Hippocampal formation (tissue), 2 donors: Measurements from ENCODE around the gene HNRNPL.

Experiments used
- DNase-seq, 2 donors: peaks; one replicate each; lab custom pipeline; 2025; lab: John Stamatoyannopoulos, UW

HNRNPL gene

DNA sequence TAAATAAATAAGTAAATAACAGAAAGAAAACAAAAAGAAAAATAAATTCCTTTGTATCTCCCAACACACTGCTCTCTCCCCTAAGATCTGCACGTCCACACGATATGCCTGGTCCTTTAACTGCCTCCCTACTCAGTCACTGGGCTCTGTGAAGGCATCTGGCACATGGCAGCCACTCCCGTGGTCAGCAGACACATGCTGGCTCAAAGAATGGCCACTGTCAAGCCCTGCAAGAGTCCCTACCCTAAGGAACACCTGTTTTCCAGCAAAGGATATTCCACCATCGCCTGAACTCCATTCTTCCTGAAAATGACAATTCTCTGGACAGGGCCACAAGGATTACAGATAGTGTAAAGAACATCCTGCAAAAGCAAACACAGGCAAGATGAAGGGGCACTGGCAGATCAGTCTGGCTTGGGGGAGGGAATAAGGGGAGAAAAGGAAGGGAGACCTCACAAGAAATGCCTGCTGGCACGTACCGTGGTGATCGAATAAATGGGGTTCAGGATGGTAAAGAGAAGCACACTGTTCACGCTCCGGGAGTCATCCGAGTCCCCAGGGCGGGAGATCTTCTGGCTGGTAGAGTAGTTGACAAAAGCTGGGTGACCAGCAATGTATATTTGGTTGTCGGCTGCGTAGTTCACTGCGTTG, 4.3 kb downstream of the HNRNPL start:
- DNase-seq, result no peak

DNA sequence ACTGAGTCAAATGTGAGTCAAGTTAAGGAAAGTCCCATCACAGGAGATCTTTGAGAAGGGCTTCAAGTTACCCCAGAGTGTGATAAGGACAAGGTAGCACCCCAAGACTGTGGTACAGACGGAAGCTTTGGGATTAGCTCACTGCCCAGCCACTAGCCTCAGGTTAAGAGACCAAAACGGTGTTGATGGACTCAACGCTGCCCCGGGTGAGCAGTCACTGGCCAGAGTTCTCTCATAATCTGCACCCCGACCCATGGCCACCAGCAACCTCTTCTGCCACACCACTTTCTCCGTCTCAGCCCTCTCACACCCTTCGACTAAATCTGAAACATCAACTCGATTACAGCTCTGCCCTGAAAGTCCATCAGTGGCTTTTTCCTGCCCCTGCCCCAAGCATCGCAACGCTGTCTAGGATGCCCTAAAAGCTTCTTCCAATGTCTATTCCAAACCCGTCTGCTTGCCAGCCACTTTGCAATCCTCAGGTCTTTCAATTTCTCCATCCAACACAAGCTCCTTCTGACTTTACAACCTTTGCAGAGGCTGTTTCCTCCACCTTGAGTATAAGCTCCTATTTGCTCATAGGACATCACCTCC, 5.6 kb downstream of the HNRNPL start:
- DNase-seq, result no peak

DNA sequence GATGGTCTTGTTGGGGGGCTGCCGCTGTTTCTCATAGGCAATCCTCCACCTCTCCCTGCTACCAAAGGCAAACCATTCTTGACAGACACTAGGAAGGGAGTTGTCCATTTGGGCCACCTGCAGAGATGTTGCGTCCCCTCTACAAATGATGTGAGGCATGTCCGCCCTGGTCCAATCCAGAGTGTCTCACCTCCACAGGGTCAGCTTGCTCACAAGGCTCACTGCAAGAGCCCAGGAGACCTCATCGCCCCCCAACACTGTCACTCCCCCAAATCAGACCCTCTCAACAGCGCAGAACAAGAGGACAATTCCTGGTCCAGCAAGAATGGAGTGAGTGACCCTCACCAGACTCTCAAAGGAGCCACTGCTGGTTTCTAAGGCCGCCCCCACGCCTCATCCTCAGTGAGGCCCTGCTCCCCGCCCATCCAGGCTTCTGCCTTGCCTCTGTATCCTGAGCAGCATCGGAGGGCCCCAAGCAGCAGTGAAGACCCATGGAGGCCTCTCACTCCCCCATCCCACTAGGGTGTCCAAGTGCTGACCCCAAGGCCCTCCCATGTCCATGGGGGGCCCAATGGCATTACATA, 6.5 kb downstream of the HNRNPL start:
- no peak for DNase-seq

DNA sequence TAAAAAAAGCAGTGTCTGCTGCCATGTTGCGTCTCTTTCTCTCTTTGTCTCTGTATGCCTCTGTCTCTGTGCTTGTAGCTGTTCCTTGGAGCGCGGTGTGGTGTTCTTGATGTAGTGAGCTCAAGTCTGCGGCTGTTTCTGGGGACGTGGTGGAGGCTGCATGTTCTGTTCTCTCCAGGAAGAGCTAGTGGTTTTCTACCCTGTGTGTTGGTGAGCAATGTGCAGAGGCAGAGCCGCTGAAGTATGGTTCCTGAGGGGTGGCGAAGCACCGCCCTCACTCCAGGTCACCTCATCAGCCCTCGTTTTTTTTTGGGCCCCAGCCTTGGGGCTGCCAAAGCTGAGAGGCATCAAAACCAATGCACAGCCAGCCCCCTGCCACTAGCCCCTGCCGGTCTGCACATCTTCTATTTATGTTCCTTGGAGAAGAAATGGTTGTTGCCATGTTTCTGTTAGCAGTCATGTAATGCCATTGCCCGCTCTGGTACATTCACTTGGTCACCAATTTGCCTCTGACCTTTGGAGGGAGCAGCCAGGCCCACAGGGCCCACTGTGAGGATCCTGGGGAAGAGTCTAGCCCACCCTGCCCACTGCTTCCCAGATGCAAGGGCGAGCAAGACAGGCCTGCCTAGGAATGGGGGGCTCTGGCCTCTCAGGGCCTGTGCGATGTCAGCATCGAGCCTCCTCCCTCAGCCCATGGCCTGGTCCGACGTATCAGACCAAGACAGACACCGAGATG, 7.2 kb downstream of the HNRNPL start:
- no peak for DNase-seq

DNA sequence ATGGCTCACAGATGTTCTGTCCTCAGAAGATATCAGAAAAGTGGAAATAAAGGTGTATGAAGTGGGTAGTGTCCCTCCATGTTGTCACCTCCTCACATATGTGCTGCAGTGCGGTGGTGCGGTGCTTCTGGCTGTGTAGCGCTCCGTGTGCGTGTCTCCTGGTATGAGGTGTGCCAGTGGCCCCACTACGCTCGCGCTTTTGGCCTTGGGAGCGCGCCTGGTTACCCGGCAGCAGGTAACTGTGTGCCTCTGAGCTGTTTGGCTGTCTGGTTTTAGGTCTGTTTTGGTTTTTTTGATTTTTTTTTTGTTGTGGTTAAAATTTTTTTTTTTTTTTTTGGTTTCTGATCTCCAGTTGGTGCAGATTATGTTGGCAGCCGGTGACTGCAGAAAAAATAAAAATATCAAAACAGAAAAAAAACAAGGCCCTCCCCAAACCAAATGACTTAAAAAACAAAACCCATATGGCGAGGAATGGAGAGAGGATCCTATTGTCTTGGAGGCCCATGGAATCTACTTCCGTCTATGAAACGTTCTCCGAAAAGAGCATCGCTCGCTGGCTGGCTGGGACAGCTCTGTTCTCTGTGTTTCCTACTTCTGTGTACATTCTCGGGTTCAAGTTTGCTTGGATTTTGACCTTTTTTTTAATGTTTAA, 7.9 kb downstream of the HNRNPL start:
- no peak for DNase-seq

DNA sequence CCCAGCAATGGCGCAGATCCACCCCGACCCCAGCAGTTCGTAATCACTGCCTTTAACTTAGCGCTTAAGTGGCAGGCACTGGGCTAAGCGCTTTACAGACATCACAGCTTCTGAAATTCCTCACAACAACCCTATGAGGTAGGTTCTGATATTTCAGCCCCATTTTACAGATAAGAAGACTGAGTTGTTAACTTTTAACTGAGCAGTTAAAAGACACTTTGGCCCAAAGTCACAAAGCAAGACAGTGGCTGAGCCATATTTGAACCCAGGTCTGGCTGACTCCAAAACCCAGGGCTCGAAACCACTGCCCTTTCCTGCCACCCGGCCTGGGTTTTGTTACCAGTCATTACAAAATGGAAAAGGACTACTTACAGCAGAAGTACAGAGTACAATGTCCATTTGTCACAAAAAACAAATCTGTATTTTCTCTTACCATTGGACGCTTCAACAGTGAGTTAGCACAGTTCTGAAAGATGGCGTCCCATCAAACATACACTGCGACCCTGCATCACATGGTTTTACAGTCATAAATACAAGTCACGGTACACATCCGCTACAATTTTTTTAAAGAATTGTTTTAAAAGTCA, 8.5 kb downstream of the HNRNPL start:
- no peak for DNase-seq

DNA sequence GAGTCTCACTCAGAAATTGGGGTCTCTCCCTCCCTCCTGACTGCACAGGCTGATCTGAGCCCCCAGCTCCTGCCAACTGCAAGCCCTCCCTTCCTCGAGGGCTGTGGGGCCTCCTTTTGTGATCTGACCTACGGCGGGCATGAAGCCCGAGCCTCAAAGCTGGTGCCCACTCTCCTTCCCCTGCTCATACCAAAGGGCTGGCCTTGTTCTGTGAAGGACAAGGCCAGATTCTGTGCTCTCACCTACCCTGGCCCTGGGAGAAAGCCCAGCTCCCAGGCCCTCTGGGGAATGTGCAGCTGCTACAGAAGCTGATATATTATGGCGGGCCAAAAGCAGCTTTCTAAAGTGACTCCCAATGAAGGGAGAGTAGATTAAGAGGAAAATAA, 9.2 kb downstream of the HNRNPL start:
- no peak for DNase-seq

DNA sequence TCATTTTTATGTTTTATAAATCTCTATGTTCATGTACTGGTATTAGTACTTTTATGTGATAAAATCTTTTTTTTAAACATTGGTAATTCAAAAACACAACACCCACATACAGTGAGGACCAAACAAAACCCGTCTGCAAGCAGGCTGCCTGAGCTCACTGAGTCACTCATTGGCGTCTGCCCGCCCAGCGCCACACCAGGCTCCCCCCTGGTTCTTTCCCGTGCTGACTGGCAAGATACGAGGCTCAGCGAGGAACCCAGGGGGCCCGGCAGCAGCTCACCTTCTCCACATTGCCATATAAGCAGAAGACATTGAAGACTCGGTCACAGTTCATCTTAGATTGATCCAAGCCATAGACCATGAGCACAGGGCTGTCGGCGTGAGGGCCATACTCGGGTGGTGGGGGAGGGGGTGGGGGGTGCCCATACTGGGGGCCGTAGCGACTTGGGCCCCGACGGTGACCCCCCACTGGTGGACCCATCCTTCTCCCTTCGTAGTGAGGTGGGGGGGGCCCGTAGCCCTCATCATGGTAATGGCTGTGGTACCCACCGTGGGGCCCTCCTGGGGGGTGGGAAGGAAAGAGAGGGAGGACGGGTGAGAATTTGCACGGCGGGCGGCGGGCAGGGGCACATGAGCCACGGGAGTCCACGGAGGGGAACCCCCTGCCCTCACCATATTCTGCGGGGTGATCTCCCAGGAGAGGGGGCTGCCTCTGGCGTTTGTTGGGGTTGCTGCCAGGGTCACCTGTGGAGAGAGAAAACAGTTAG, 9.8 kb downstream of the HNRNPL start:
- no peak for DNase-seq

DNA sequence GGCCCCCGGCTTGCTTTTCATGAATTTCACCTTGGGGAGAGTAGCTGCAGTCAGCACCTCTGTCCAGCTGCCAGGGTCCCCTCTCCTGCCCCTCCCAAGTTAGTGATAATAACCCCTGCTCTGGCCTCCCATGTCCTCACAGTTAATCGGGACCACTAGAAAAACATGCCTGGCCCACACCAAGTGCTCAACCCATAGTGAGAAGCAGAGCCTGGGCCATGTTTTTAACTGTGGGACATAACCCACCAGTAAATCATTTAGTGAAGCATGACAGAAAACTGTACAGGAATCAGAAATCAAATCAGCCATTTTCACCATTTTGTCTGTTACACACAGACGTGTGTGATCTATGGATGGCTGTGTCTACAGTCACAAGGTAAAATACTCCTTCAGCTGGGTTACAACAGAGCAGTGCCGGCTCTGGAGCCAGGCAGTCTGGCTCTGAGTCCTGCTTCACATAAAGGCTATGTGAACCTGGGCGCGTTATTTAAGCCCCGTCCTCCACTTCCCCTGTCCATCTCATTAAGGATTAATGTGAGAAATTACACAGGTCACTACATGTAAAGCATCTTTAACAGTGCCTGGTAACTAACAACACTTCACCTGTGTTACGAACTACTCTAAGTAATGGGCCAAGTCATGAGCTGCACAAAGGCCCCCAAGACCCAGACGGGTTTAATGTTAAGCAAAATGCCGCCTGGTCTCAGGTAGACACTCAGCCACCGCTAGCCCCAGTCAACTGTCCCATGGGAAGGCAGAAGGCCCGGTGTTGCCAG, 10.6 kb downstream of the HNRNPL start:
- DNase-seq, result no peak

DNA sequence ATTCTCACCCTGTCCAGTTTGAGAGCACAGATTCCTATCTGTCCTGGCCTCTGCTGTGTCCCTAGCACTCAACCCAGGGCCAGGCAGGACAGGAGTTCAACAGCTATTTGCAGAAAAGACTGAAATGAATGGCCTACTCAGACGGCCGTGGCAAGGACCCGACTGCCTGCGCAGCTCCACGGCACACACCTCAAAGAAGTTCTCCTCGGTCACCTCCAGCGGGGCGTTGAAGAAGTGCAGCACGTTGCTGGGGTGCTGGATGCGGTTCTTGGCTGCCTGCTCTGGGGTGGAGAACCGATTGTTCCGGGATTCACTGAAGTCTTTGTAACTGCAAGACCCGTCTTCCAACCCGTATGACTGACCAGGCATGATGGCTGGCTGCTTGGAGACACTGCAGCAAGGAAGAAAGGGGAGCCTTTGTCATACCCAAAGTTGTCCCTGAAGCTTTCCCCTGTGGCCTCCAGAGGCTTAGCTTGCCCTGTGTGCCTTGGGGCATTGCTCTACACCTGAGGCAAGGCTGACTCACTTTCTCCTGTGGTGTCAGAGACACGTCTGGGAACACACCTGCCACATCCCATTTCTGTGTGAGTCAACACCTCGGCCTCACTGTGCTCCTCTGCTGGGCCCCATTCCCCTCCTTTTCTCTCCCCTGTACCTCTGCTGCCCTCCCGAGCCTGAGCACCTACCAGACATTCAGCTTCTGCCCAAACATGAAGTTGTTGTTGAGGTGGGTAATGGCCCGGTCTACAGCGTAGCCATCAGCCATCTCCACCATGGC, 11.4 kb downstream of the HNRNPL start:
- DNase-seq, result no peak

DNA sequence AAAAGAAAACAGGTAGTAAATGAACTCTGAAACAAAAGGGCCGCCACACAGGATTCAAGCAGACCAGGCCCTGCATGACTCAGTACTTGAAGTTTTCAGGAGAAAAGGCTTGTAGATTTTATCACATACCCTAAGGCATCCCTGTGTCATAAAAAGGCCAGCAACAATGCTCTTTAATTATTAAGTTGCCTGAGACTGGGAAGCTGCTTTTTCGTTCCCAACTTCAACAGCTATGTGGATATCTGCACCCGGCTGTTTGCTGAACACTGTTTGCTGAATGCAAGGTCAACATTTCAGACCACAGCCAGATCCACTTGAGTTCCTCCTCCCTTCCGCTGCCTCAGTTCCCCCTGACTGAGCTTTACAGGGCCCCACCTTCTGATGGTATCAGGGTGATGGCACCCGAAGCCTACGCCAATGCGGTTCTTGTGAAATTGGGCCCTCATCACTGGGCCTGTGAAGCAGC, 12.1 kb downstream of the HNRNPL start:
- DNase-seq, result no peak

DNA sequence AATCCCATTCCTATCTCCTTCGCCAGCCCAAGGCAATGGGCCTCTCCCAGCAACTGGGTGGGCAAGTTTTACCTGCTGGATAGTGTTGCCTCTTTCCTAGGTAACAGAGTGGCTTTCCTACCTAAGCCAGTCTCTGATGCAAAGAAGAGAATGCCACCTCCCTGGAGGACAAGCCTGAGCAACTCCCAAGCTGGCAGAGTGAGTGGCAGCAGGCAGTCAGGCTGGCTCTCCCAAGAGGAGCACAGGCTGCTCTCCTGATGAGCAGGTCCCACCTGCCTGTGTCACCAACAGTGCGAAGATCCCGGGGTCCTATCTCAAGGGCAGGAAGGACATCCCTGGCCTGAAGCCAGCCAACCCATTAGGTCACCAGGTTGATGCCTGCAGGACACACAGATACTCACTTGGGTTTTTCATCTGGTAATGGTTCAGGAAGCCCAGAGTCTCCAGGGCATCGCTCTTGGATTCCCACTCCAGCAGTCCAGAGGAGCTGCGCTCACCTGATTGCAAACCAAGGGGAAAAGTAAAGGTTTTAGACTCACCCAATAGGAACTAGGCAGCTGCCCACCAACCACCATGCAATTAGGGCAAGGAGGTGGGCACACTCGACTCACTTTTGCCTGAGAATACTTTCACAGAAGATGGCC, 12.7 kb downstream of the HNRNPL start:
- DNase-seq, result no peak

DNA sequence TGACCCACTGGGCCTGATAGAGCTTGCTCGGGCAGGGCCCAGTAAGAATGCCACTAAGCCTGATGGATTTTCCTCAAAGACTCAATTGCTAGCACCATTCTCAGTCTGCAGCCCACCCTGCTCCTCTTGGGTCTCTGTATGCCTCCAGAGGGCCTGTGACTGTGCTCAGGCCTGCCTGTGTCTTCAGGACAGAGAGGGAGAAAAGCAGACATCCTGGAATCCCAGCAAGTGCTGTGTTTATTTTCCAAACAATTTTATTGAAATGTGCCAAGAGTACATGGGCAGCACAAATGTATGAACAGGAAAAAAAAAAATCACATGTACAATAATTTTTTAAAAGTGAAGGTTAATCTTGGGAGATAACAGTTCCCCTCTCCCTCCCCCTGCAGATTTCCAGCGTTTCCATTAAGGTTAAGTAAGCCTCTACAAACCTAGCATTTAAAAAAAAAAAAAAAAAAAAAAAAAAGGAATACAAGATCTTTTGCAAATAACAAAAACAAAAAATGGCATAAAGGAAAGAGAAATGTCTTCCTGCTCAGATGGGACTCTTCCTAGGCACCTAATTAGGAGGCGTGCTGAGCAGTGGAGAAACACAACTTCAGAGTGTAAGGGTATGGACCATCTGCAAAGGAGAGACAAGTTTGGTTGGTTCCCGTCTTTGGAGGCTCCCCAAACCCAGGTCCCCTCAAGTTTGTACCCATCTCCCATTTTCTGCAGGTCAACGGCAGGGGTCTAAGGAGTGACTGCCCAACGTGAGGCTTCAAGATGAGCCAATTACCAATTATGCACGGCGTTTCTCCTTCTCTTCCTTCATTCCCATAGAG, 13.4 kb downstream of the HNRNPL start:
- DNase-seq, result no peak

DNA sequence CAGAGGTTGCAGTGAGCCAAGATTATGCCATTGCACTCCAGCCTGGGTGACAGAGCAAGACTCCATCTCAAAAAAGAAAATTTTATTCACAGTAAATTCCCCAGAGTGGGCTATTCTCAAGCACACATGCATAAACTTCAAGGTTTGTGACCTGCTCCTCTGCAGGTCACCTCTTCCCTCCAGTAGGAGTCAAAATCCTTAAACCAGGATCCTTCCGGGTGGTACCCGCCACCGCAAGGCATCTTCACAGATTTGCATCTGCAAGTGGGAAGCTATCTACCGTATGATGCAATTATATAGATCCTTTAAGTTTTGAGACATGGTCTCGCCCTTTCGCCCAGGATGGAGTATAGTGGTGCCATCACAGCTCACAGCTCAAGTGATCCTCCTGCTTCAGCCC, 15.2 kb downstream of the HNRNPL start:
- no peak for DNase-seq

DNA sequence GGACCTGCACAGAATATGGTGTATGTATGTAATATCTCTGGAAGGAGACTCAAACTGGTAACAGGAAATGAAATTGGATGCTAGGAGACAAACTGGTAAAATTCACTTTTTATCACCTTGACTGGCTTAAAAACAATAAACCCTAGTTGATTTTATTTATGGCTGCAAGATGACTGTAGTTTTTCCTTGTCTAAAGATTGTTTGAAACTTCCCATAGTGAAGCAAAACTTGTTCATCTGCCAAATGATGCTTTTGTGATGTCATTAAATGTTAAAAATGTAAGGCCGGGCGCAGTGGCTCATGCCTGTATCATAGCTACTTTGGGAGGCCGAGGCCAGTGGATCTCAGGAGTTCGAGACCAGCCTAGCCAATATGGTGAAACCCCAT, 15.7 kb downstream of the HNRNPL start:
- no peak for DNase-seq

DNA sequence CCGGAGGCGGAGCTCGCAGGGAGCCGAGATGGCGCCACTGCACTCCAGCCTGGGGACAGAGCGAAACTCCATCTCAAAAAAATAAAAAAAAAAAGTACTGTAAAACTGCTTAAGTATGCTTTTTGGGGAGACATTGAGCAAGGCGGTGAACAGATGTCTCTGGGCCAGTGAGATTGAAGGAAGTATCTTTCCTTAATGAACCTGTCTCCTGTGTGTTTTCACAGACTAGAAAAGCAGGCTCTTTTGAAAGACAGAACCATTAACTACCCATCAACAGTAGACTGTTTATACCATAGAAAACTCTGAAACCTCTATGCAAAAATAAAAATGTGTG, 16.7 kb downstream of the HNRNPL start:
- no peak for DNase-seq

DNA sequence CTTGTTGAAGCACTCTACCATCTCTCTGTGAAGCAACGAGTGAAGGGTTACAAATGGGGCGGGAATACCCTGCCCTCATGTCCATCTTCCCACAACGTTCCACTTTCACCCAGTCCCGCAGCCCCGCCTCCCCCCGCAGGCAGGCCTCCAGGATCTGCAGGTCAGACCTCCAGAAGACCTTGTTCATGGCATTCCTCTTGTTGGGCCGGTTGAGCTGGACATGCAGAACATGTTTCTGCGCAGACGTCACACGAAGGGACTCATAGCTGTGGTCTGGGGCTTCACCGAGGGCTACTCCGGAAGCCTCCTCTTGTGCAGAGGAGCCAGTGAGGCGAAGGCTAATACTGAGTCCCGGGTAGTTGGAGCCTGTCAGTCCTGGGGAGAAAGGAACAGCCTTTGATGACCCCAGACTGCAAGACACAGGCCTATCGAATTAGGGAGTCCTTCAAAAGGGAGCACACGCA, 18.6 kb downstream of the HNRNPL start:
- peak in 1 of 2 donors; percentile 43 for DNase-seq

DNA sequence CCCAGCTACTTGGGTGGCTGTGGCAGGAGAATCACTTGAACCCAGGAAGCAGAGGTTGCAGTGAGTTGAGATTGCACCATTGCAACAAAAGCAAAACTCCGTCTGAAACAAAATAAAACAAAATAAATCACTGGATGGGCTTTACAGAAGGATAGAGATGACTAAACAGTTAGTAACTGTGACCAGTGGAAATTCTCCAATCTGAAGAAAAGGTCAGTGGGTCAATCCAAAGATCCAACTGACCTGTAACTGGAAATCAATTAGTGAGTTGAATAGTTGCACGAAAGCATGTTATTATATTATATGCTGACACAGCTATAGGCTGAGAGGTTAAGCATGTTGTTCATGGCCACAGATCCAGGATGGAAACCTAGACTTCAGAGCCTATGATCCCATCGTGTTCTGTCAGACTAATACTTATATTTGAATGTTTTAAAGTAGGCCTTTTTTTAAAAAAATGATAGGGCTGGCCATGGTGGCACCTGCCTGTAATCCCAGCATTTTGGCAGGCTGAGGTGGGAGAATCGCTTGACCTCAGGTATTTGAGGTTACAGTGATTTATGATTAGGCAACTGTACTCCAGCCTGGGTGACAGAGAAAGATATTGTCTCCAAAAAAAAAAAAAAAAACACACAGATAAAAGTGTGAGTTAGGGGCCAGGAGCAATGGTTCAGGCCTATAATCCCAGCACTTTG, 19.6 kb downstream of the HNRNPL start:
- DNase-seq, result no peak
